Body of pancreas (tissue), 4 donors: ENCODE results near the gene CALR3.
"Not testable (repeated sequence)": the region's sequence is repeated elsewhere in the genome, so short reads cannot be mapped to it uniquely, and the experiment has no call there.

Experiments
- POLR2A ChIP-seq, 3 donors: fragments of 450-650 bp; IDR thresholded peaks; one replicate each; pipeline ENCODE4 v1.6.1; 2016; ENCODE audit warnings: antibody characterized with exemption in 3 of 3, mild to moderate bottlenecking in 2 of 3
- TF ChIP-seq, protein P1 (sequence below), 7 experiments: fragments of 450-650 bp in 4 of 7; fragments of 200-600 bp in 3 of 7; sonication (generic) in 3 of 7; IDR thresholded peaks; one replicate each; pipeline ENCODE4 v1.5.1; 2016 to 2019; ENCODE audit warnings: antibody characterized with exemption in 7 of 7

DNA sequence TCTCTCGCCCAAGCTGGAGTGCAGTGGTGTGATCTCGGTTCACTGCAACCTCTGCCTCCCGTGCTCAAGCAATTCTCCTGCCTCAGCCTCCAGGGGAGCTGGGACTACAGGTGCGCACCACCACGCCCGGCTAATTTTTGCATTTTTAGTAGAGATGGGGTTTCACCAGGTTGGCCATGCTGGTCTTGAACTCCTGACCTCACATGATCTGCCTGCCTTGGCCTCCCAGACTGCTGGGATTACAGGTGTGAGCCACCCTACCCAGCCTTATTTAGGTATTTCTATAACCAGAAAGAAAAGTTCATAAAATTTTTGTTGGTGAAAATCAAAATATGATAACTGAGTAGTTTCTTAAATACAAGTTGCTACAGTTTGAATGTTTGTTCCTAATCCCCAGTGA, 47.8 kb upstream of the CALR3 start:
- TF ChIP-seq POLR2A (IDR thresholded peaks at IDR 0.05), result not testable (repeated sequence)
- TF ChIP-seq, protein P1, sequence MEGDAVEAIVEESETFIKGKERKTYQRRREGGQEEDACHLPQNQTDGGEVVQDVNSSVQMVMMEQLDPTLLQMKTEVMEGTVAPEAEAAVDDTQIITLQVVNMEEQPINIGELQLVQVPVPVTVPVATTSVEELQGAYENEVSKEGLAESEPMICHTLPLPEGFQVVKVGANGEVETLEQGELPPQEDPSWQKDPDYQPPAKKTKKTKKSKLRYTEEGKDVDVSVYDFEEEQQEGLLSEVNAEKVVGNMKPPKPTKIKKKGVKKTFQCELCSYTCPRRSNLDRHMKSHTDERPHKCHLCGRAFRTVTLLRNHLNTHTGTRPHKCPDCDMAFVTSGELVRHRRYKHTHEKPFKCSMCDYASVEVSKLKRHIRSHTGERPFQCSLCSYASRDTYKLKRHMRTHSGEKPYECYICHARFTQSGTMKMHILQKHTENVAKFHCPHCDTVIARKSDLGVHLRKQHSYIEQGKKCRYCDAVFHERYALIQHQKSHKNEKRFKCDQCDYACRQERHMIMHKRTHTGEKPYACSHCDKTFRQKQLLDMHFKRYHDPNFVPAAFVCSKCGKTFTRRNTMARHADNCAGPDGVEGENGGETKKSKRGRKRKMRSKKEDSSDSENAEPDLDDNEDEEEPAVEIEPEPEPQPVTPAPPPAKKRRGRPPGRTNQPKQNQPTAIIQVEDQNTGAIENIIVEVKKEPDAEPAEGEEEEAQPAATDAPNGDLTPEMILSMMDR (IDR thresholded peaks at IDR 0.05), result not testable (repeated sequence)
